ENCODE data around the gene EEF1AKMT2.

EEF1AKMT2 gene

GRCh38 chr10:124791547-124792348 is at the start of gene EEF1AKMT2:
TSS of gene EEF1AKMT2 (minus strand) at chr10:124791887. CDS start at chr10:124791833, 54 bp downstream.
- DNase-seq (ENCODE audit: low spot score): peak; percentile 93
- in situ Hi-C loops (cut with MboI; ENCODE audit: low pct_unique_long_range_greater_than_20kb, low sequenced_read_pairs, unreplicated experiment): no loop called here
- peak; percentile 10 for TF ChIP-seq CTCF (IDR thresholded peaks at IDR 0.05; ENCODE audit: extremely low read depth, insufficient read depth, missing control alignments)

DNA sequence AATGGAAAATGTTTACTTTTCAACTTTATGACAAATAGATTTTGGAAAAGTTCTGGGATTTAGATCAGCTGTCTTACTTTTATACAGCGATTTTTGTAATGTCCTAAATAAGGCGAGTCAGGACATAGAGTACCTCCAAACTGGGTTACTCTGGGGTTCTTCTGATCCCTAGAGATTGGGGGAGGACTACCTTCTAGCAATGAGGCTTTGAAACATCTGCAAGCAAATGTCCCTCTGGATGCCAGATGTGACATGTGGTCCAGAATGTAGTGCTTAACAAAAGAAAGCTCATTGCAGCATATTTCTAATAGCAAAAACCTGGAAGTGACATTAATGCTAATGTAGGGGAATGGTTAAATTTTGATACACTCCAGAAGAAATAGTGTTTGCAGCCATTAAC is 46.0 kb upstream of the EEF1AKMT2 start:
- no peak for DNase-seq (ENCODE audit: low spot score)
- TF ChIP-seq CTCF (IDR thresholded peaks at IDR 0.05; ENCODE audit: extremely low read depth, insufficient read depth, missing control alignments): no peak
- in situ Hi-C loops (cut with MboI; ENCODE audit: low pct_unique_long_range_greater_than_20kb, low sequenced_read_pairs, unreplicated experiment): no loop called here

- no peak for TF ChIP-seq CTCF (IDR thresholded peaks at IDR 0.05; ENCODE audit: extremely low read depth, insufficient read depth, missing control alignments)
- in situ Hi-C loops (cut with MboI; ENCODE audit: low pct_unique_long_range_greater_than_20kb, low sequenced_read_pairs, unreplicated experiment): no loop called here
Observed at GRCh38 chr10:124831116-124831515, 39.4 kb upstream of the EEF1AKMT2 start.

GRCh38 chr10:124830445-124830844 is 38.8 kb upstream of the EEF1AKMT2 start:
- in situ Hi-C loops (cut with MboI; ENCODE audit: low pct_unique_long_range_greater_than_20kb, low sequenced_read_pairs, unreplicated experiment): no loop called here

More at GRCh38 chr10:124831116-124831515, 39.4 kb upstream of the EEF1AKMT2 start:
- no peak for DNase-seq (ENCODE audit: low spot score)

GRCh38 chr10:124829447-124830115 is 37.9 kb upstream of the EEF1AKMT2 start:
- DNase-seq (ENCODE audit: low spot score): no peak
- in situ Hi-C loops (cut with MboI; ENCODE audit: low pct_unique_long_range_greater_than_20kb, low sequenced_read_pairs, unreplicated experiment): loop anchor here (10.0 kb wide), 1 partner anchor 295 kb away; no protein-coding TSS in a partner anchor
- TF ChIP-seq CTCF (IDR thresholded peaks at IDR 0.05; ENCODE audit: extremely low read depth, insufficient read depth, missing control alignments): no peak

More at GRCh38 chr10:124830445-124830844, 38.8 kb upstream of the EEF1AKMT2 start:
- no peak for DNase-seq (ENCODE audit: low spot score)
- no peak for TF ChIP-seq CTCF (IDR thresholded peaks at IDR 0.05; ENCODE audit: extremely low read depth, insufficient read depth, missing control alignments)

GRCh38 chr10:124827474-124827873 is 35.8 kb upstream of the EEF1AKMT2 start:
- in situ Hi-C loops (cut with MboI; ENCODE audit: low pct_unique_long_range_greater_than_20kb, low sequenced_read_pairs, unreplicated experiment): loop anchor here (10.0 kb wide), 1 partner anchor 293 kb away; no protein-coding TSS in a partner anchor
- DNase-seq (ENCODE audit: low spot score): peak; percentile 28
- peak; percentile 37 for TF ChIP-seq CTCF (IDR thresholded peaks at IDR 0.05; ENCODE audit: extremely low read depth, insufficient read depth, missing control alignments)
